Measurements from ENCODE around the gene RNASE12.
A peak's percentile ranks its signal among the peaks of the same experiment; 100 is the strongest.
"Not testable (repeated sequence)": the region's sequence is repeated elsewhere in the genome, so short reads cannot be mapped to it uniquely, and the experiment has no call there.

The RNASE12 gene

GRCh38 chr14:20591235-20591634, at the start of gene RNASE12:
Gene RNASE12 (minus strand): TSS chr14:20591376. CDS start chr14:20590723, 653 bp downstream.
- no peak for DNase-seq (ENCODE audit: low read depth in 2 of 2)

- peak; percentile 50 to 64 for DNase-seq (ENCODE audit: low read depth in 2 of 2)
These were observed 41.9 kb upstream of the RNASE12 start for GRCh38 chr14:20632831-20633691.

- no peak for DNase-seq (ENCODE audit: low read depth in 2 of 2)
These were observed 41.3 kb upstream of the RNASE12 start for GRCh38 chr14:20632448-20632830.

GRCh38 chr14:20631880-20632389, 40.8 kb upstream of the RNASE12 start:
- DNase-seq (ENCODE audit: low read depth in 2 of 2) = no peak

- peak; percentile 41 to 54 for DNase-seq (ENCODE audit: low read depth in 2 of 2)
These were observed 40.1 kb upstream of the RNASE12 start for GRCh38 chr14:20631023-20631879.

GRCh38 chr14:20630340-20631022, 39.3 kb upstream of the RNASE12 start:
- peak in 1 of 2 donors; percentile 34 for DNase-seq (ENCODE audit: low read depth in 2 of 2)

GRCh38 chr14:20628063-20628854, 37.1 kb upstream of the RNASE12 start:
- no peak for DNase-seq (ENCODE audit: low read depth in 2 of 2)

- no peak for DNase-seq (ENCODE audit: low read depth in 2 of 2)
These were observed 36.3 kb upstream of the RNASE12 start for GRCh38 chr14:20627346-20628027.

- no peak for DNase-seq (ENCODE audit: low read depth in 2 of 2)
These were observed 35.1 kb upstream of the RNASE12 start for GRCh38 chr14:20626274-20626673.

GRCh38 chr14:20624495-20625070, 33.4 kb upstream of the RNASE12 start:
- DNase-seq (ENCODE audit: low read depth in 2 of 2) = no peak

- no peak for DNase-seq (ENCODE audit: low read depth in 2 of 2)
These were observed 32.6 kb upstream of the RNASE12 start for GRCh38 chr14:20623798-20624197.

GRCh38 chr14:20622816-20623291, 31.7 kb upstream of the RNASE12 start:
- DNase-seq (ENCODE audit: low read depth in 2 of 2) = no peak

GRCh38 chr14:20620798-20621478, 29.8 kb upstream of the RNASE12 start:
- DNase-seq (ENCODE audit: low read depth in 2 of 2) = no peak

GRCh38 chr14:20619688-20620087, 28.5 kb upstream of the RNASE12 start:
- not testable (repeated sequence) for DNase-seq (ENCODE audit: low read depth in 2 of 2)

- no peak for DNase-seq (ENCODE audit: low read depth in 2 of 2)
These were observed 27.1 kb upstream of the RNASE12 start for GRCh38 chr14:20618271-20618749.

GRCh38 chr14:20617138-20618003, 26.2 kb upstream of the RNASE12 start:
- DNase-seq (ENCODE audit: low read depth in 2 of 2) = no peak

- no peak for DNase-seq (ENCODE audit: low read depth in 2 of 2)
These were observed 24.8 kb upstream of the RNASE12 start for GRCh38 chr14:20615996-20616395.
